Fibroblast of upper back skin (primary cell): ENCODE results near the gene SCCPDH.

Experiments
- DNase-seq: peaks from one replicate; pipeline ENCODE4 v3.0.0-alpha.2; 2013

The SCCPDH gene

GRCh38 chr1:246753670-246754535 lies 29.7 kb downstream of the SCCPDH start:
- DNase-seq = peak; percentile 66

- no peak for DNase-seq
Measured at GRCh38 chr1:246755419-246755818, 31.2 kb downstream of the SCCPDH start.

- peak; percentile 7 for DNase-seq
Measured at GRCh38 chr1:246760422-246761347, 36.5 kb downstream of the SCCPDH start.

- peak; percentile 90 for DNase-seq
Measured at GRCh38 chr1:246761396-246761795, 37.2 kb downstream of the SCCPDH start.

- DNase-seq = no peak
Measured at GRCh38 chr1:246765521-246765920, 41.3 kb downstream of the SCCPDH start.

GRCh38 chr1:246768403-246769020 lies 44.3 kb downstream of the SCCPDH start:
- no peak for DNase-seq

- DNase-seq = peak; percentile 57
Measured at GRCh38 chr1:246769306-246769705, 45.1 kb downstream of the SCCPDH start.

- DNase-seq = no peak
Measured at GRCh38 chr1:246771366-246771765, 47.2 kb downstream of the SCCPDH start.

GRCh38 chr1:246772686-246773085 lies 48.5 kb downstream of the SCCPDH start:
- DNase-seq = no peak

- DNase-seq = no peak
Measured at GRCh38 chr1:246773213-246773641, 49.0 kb downstream of the SCCPDH start.

GRCh38 chr1:246775531-246776385 lies 51.5 kb downstream of the SCCPDH start:
- no peak for DNase-seq

GRCh38 chr1:246776923-246777322 lies 52.7 kb downstream of the SCCPDH start:
- DNase-seq = no peak

- no peak for DNase-seq
Measured at GRCh38 chr1:246778663-246779062, 54.5 kb downstream of the SCCPDH start.

GRCh38 chr1:246779561-246780175 lies 55.5 kb downstream of the SCCPDH start:
- no peak for DNase-seq

- no peak for DNase-seq
Measured at GRCh38 chr1:246780264-246780663, 56.1 kb downstream of the SCCPDH start.

GRCh38 chr1:246781212-246781611 lies 57.0 kb downstream of the SCCPDH start:
- DNase-seq = no peak

GRCh38 chr1:246782120-246782900 lies 58.1 kb downstream of the SCCPDH start:
- DNase-seq = peak; percentile 86

GRCh38 chr1:246784621-246785493 lies 60.6 kb downstream of the SCCPDH start:
- peak; percentile 66 for DNase-seq

GRCh38 chr1:246785494-246786111 lies 61.4 kb downstream of the SCCPDH start:
- no peak for DNase-seq
